SK-N-SH treated with all-trans-retinoic acid at 6 μM for 48 hours (cell line): ENCODE measurements around the gene GPBP1L1.

Source experiments
- ATAC-seq: fragments of 200-7000 bp; cut with Tn5 transposase; 3 replicates; pipeline ENCODE4 v1.9.1; 2020; ENCODE audit warnings: mild to moderate bottlenecking, moderate library complexity
- ARNTL ChIP-seq: fragments of 450-650 bp; formaldehyde crosslinking; IDR thresholded peaks from 2 replicates; pipeline ENCODE4 v1.5.0; 2020; ENCODE audit warnings: low read depth, mild to moderate bottlenecking, moderate library complexity, borderline replicate concordance
- BACH2 ChIP-seq: fragments of 250-450 bp; sonication (Bioruptor Pico); IDR thresholded peaks from 2 replicates; pipeline ENCODE4 v1.9.0; 2021; ENCODE audit warnings: mild to moderate bottlenecking, borderline replicate concordance
- CREB5 ChIP-seq: fragments of 250-450 bp; sonication (Bioruptor Pico); IDR thresholded peaks from 2 replicates; pipeline ENCODE4 v1.5.1; 2020; ENCODE audit warnings: low read depth, mild to moderate bottlenecking, moderate library complexity
- CSDC2 ChIP-seq: fragments of 250-450 bp; sonication (Bioruptor Pico); IDR thresholded peaks from 2 replicates; pipeline ENCODE4 v1.5.0; 2020; ENCODE audit warnings: mild to moderate bottlenecking, moderate library complexity
- CSRNP3 ChIP-seq: fragments of 250-450 bp; sonication (Bioruptor Pico); IDR thresholded peaks from 2 replicates; pipeline ENCODE4 v1.5.1; 2021; ENCODE audit warnings: mild to moderate bottlenecking, moderate library complexity
- GLIS3 ChIP-seq: fragments of 250-450 bp; sonication (Bioruptor Pico); IDR thresholded peaks from 2 replicates; pipeline ENCODE4 v1.5.0; 2020; ENCODE audit warnings: mild to moderate bottlenecking, moderate library complexity
- ISL1 ChIP-seq: fragments of 250-450 bp; sonication (Bioruptor Pico); IDR thresholded peaks from 2 replicates; pipeline ENCODE4 v2.1.2; 2022; ENCODE audit warnings: mild to moderate bottlenecking, moderate library complexity
- OSR1 ChIP-seq: fragments of 250-450 bp; sonication (Bioruptor Pico); IDR thresholded peaks from 2 replicates; pipeline ENCODE4 v1.8.0; 2022; ENCODE audit warnings: moderate library complexity, mild to moderate bottlenecking, inconsistent platforms
- PATZ1 ChIP-seq: fragments of 250-450 bp; sonication (Bioruptor Pico); IDR thresholded peaks from 2 replicates; pipeline ENCODE4 v1.8.0; 2020; ENCODE audit warnings: mild to moderate bottlenecking, moderate library complexity, borderline replicate concordance
- POU6F1 ChIP-seq: fragments of 250-450 bp; sonication (Bioruptor Pico); IDR thresholded peaks from 2 replicates; pipeline ENCODE4 v1.8.0; 2021; ENCODE audit warnings: low read depth, mild to moderate bottlenecking, moderate library complexity, borderline replicate concordance
- RARB ChIP-seq: fragments of 250-450 bp; sonication (Bioruptor Pico); IDR thresholded peaks from 2 replicates; pipeline ENCODE4 v1.8.0; 2021; ENCODE audit warnings: mild to moderate bottlenecking, moderate library complexity
- SNAI2 ChIP-seq: fragments of 250-450 bp; sonication (Bioruptor Pico); IDR thresholded peaks from 2 replicates; pipeline ENCODE4 v1.5.0; 2020; ENCODE audit warnings: mild to moderate bottlenecking, moderate library complexity
- TCF4 ChIP-seq: fragments of 250-450 bp; sonication (Bioruptor Pico); IDR thresholded peaks from 2 replicates; pipeline ENCODE4 v1.8.0; 2021; ENCODE audit warnings: mild to moderate bottlenecking, moderate library complexity, borderline replicate concordance
- TSHZ2 ChIP-seq: fragments of 250-450 bp; sonication (Bioruptor Pico); IDR thresholded peaks from 2 replicates; pipeline ENCODE4 v1.5.0; 2020; ENCODE audit warnings: mild to moderate bottlenecking, moderate library complexity
- ZC3H10 ChIP-seq: fragments of 250-450 bp; sonication (Bioruptor Pico); IDR thresholded peaks from 2 replicates; pipeline ENCODE4 v1.5.1; 2021; ENCODE audit warnings: mild to moderate bottlenecking, moderate library complexity
- ZFP3 ChIP-seq: fragments of 250-450 bp; sonication (Bioruptor Pico); IDR thresholded peaks from 2 replicates; pipeline ENCODE4 v1.5.0; 2020; ENCODE audit warnings: mild to moderate bottlenecking, moderate library complexity
- ZFP30 ChIP-seq: fragments of 450-650 bp; formaldehyde crosslinking; IDR thresholded peaks from 2 replicates; pipeline ENCODE4 v1.5.0; 2022; ENCODE audit warnings: mild to moderate bottlenecking, moderate library complexity
- ZNF565 ChIP-seq: fragments of 450-650 bp; formaldehyde crosslinking; conservative IDR thresholded peaks from 2 replicates; pipeline ENCODE4 v1.5.0; 2020; ENCODE audit warnings: low read depth, mild to moderate bottlenecking, moderate library complexity
- ZNF70 ChIP-seq: fragments of 450-650 bp; formaldehyde crosslinking; IDR thresholded peaks from 2 replicates; pipeline ENCODE4 v1.5.0; 2020; ENCODE audit warnings: mild to moderate bottlenecking, moderate library complexity
- ZNF8 ChIP-seq: fragments of 450-650 bp; formaldehyde crosslinking; IDR thresholded peaks from 2 replicates; pipeline ENCODE4 v1.5.0; 2020; ENCODE audit warnings: mild to moderate bottlenecking, moderate library complexity

The GPBP1L1 gene

GRCh38 chr1:45612941-45613579 lies 73.3 kb downstream of the GPBP1L1 start (continued):
- TF ChIP-seq CREB5: no peak
- no peak for TF ChIP-seq SNAI2
- no peak for TF ChIP-seq PATZ1 (CRISPR knock-in tag)
- TF ChIP-seq ARNTL (CRISPR knock-in tag): no peak

- no peak for TF ChIP-seq RARB (CRISPR knock-in tag)
- ATAC-seq: no peak; the same call in 2 of the 3 replicates
These were observed 75.6 kb downstream of the GPBP1L1 start for GRCh38 chr1:45610589-45611226.

GRCh38 chr1:45608175-45609156 lies 77.9 kb downstream of the GPBP1L1 start:
- ATAC-seq: no peak
- TF ChIP-seq OSR1 (CRISPR knock-in tag): no peak
- no peak for TF ChIP-seq SNAI2
- TF ChIP-seq RARB (CRISPR knock-in tag): no peak
- no peak for TF ChIP-seq ZNF565 (CRISPR knock-in tag)
- no peak for TF ChIP-seq ZNF70
- TF ChIP-seq CSDC2 (CRISPR knock-in tag): no peak

GRCh38 chr1:45607404-45608074 lies 78.8 kb downstream of the GPBP1L1 start:
- ATAC-seq: no peak

More at GRCh38 chr1:45607404-45608074, 78.8 kb downstream of the GPBP1L1 start:
- TF ChIP-seq PATZ1 (CRISPR knock-in tag) (no peak), TCF4 (CRISPR knock-in tag) (no peak), ZNF8 (no peak), SNAI2 (no peak), ZFP30 (no peak), POU6F1 (CRISPR knock-in tag) (no peak), ZFP3 (CRISPR knock-in tag) (no peak), CSRNP3 (CRISPR knock-in tag) (no peak), ZNF70 (no peak), RARB (CRISPR knock-in tag) (no peak), CREB5 (no peak), BACH2 (CRISPR knock-in tag) (no peak), ZC3H10 (CRISPR knock-in tag) (no peak), GLIS3 (CRISPR knock-in tag) (no peak), TSHZ2 (CRISPR knock-in tag) (no peak), ISL1 (CRISPR knock-in tag) (no peak)
